Tibial nerve (tissue), 4 donors: ENCODE measurements around the gene ANKDD1B.

Experiments used
- CTCF ChIP-seq, 5 experiments: fragments of 200-600 bp in 3 of 5; fragments of 450-650 bp in 2 of 5; sonication (generic) in 3 of 5; IDR thresholded peaks; one replicate each; pipeline ENCODE4 v1.5.1; 2016 to 2019; ENCODE audit warnings: antibody characterized with exemption in 5 of 5, mild to moderate bottlenecking in 3 of 5, moderate library complexity in 2 of 5
- EP300 ChIP-seq, 2 donors: sonication (generic); formaldehyde crosslinking; IDR thresholded peaks; one replicate each; pipeline ENCODE4 v1.6.1; 2017; ENCODE audit warnings: antibody characterized with exemption in 2 of 2, mild to moderate bottlenecking in 1 of 2
- POLR2A ChIP-seq, 2 donors: fragments of 450-650 bp; IDR thresholded peaks; one replicate each; pipeline ENCODE4 v1.6.1; 2017; ENCODE audit warnings: antibody characterized with exemption in 2 of 2, mild to moderate bottlenecking in 2 of 2, moderate library complexity in 2 of 2

DNA sequence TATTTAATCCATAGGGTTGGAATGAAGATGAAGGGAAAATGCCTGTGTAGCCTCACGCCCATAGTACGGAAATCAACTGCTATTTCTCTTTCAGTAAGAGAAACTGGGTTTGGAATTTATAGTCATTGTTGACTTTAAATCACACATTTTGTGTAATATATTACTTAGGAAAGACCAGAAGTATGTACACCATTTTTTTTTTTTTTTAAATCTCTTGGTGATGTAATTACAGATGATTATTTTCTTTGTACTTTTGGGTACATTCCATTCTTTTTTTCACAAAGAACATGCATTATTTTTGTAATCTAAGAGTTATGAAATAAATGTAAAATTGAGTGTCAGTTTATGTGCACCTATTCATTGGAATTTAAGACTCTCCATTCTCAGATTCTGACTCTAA lies 60.3 kb downstream of the ANKDD1B start:
- TF ChIP-seq CTCF (IDR thresholded peaks at IDR 0.05): no peak
- no peak for TF ChIP-seq EP300 (IDR thresholded peaks at IDR 0.05)
- TF ChIP-seq POLR2A (IDR thresholded peaks at IDR 0.05): no peak
